HG02884 (cell line): ENCODE measurements around the gene LRRC73.

ENCODE experiments used
- ATAC-seq: cut with Tn5 transposase; IDR thresholded peaks from one replicate; pipeline ENCODE4 v1.9.1; 2021; ENCODE audit warnings: mild to moderate bottlenecking, moderate library complexity; ENCODE audit not compliant: unreplicated experiment

LRRC73 gene

GRCh38 chr6:43493833-43494232 is 16.3 kb downstream of the LRRC73 start:
- no peak for ATAC-seq

- ATAC-seq = no peak
Measured at GRCh38 chr6:43493230-43493629, 16.9 kb downstream of the LRRC73 start.

- no peak for ATAC-seq
Measured at GRCh38 chr6:43492673-43493072, 17.5 kb downstream of the LRRC73 start.

- no peak for ATAC-seq
Measured at GRCh38 chr6:43491750-43492661, 18.1 kb downstream of the LRRC73 start.

GRCh38 chr6:43490523-43490939 is 19.6 kb downstream of the LRRC73 start:
- ATAC-seq = no peak

GRCh38 chr6:43489277-43490072 is 20.7 kb downstream of the LRRC73 start:
- no peak for ATAC-seq

GRCh38 chr6:43488667-43489276 is 21.4 kb downstream of the LRRC73 start:
- ATAC-seq = no peak

- ATAC-seq = no peak
Measured at GRCh38 chr6:43481591-43482236, 28.4 kb downstream of the LRRC73 start.

GRCh38 chr6:43481075-43481474 is 29.1 kb downstream of the LRRC73 start:
- no peak for ATAC-seq

GRCh38 chr6:43478008-43478372 is 32.2 kb downstream of the LRRC73 start:
- ATAC-seq = no peak

GRCh38 chr6:43477235-43478007 is 32.7 kb downstream of the LRRC73 start, which contains the start of gene TJAP1:
TJAP1 (plus strand) TSS chr6:43477570; CDS start chr6:43499002, 21,432 bp downstream.
- peak; percentile 74 for ATAC-seq

- ATAC-seq = no peak
Measured at GRCh38 chr6:43476746-43477145, 33.4 kb downstream of the LRRC73 start.

GRCh38 chr6:43475516-43475915 is 34.6 kb downstream of the LRRC73 start:
- ATAC-seq = no peak

GRCh38 chr6:43472515-43472914 is 37.6 kb downstream of the LRRC73 start:
- no peak for ATAC-seq

- no peak for ATAC-seq
Measured at GRCh38 chr6:43471399-43471798, 38.7 kb downstream of the LRRC73 start.

- ATAC-seq = no peak
Measured at GRCh38 chr6:43469947-43470346, 40.2 kb downstream of the LRRC73 start.

GRCh38 chr6:43468748-43469681 is 41.1 kb downstream of the LRRC73 start:
- no peak for ATAC-seq

- ATAC-seq = no peak
Measured at GRCh38 chr6:43468240-43468639, 41.9 kb downstream of the LRRC73 start.

- ATAC-seq = no peak
Measured at GRCh38 chr6:43467752-43468151, 42.4 kb downstream of the LRRC73 start.
